GM12801 (cell line): ENCODE results near the gene FBXL22.

Experiments
- TF ChIP-seq, protein P1 (sequence below): IDR thresholded peaks from one replicate; pipeline ENCODE4 v1.5.1; 2011; ENCODE audit warnings: control low read depth; ENCODE audit not compliant: insufficient read length; ENCODE audit errors: extremely low read depth

FBXL22 gene

DNA sequence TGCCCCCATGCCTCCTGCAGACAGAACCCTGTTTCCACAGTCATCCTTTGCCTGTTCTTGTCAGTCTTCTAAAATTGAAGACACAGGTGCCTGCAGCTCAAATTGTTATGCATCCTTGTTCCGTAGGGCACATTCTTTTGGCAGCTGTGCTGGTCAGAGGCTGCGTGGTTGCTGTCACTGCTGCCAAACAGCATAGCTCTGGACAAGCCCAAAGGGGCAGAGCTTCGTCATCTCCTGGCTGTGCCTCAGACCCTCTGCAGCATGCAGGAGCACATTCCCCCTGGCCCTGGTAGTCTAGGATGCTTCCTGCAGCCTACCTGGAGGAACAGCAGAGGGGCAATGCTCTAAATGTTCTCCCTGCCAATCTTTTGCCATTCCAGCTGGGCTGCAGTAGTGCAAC, 2.1 kb upstream of the FBXL22 start:
- TF ChIP-seq, protein P1, sequence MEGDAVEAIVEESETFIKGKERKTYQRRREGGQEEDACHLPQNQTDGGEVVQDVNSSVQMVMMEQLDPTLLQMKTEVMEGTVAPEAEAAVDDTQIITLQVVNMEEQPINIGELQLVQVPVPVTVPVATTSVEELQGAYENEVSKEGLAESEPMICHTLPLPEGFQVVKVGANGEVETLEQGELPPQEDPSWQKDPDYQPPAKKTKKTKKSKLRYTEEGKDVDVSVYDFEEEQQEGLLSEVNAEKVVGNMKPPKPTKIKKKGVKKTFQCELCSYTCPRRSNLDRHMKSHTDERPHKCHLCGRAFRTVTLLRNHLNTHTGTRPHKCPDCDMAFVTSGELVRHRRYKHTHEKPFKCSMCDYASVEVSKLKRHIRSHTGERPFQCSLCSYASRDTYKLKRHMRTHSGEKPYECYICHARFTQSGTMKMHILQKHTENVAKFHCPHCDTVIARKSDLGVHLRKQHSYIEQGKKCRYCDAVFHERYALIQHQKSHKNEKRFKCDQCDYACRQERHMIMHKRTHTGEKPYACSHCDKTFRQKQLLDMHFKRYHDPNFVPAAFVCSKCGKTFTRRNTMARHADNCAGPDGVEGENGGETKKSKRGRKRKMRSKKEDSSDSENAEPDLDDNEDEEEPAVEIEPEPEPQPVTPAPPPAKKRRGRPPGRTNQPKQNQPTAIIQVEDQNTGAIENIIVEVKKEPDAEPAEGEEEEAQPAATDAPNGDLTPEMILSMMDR: no peak

DNA sequence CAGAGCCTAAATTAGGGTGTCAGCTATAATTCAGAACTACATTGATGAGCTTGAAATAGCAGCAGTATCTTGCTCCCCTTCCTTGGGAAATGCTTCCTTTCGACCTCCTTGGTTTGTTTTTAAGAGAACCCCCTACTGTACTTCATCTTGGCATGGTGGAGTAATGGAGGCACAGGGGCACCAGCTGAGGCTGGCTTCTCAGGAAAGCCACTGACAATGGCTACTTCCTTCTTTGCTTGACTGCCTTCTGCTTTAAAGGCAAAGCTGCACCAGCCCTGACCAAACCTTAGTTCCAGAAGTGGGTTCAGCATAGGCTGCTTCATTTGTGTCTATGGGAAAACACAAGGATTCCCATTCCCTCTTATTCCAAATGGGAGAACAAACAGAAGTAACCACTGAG, 1.5 kb upstream of the FBXL22 start:
- TF ChIP-seq, protein P1: no peak

DNA sequence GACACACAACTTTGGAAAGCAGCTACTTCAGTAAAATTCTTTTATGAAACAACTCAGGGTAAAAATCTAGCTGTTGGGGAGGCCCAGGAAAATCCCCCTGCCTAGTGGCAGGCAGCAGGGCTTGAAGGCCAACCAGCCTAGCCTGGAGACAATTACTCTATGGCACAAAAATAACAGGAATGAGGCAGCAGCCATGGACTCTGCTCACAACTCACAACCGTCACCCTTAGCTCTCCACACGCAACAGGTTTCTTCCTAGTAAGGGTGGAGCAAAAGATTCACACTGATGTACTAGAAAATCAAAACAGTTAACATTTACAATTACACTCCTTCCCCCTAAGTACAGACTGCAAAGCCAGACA, 530 bp upstream of the FBXL22 start:
- TF ChIP-seq, protein P1: no peak

DNA sequence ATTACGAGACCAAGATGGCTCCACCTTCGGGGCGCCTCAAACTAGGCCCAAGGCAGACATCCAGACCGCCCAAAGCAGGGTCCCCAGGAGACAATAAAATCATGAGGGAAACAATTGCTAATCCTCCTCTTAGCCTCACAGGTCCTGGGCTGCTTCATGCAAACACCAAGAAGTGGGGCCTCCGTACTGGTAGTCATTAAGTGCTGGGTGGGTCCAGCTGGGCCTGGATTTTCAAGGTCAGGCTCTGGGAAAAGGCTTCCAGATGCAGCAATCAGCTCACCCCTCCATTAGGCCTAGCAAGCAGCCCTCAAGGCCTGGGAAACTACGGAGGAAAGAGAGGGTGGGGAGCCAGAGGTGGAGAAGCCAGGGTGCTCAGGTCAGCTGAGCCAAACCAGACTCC, 634 bp downstream of the FBXL22 start:
- TF ChIP-seq, protein P1: no peak

DNA sequence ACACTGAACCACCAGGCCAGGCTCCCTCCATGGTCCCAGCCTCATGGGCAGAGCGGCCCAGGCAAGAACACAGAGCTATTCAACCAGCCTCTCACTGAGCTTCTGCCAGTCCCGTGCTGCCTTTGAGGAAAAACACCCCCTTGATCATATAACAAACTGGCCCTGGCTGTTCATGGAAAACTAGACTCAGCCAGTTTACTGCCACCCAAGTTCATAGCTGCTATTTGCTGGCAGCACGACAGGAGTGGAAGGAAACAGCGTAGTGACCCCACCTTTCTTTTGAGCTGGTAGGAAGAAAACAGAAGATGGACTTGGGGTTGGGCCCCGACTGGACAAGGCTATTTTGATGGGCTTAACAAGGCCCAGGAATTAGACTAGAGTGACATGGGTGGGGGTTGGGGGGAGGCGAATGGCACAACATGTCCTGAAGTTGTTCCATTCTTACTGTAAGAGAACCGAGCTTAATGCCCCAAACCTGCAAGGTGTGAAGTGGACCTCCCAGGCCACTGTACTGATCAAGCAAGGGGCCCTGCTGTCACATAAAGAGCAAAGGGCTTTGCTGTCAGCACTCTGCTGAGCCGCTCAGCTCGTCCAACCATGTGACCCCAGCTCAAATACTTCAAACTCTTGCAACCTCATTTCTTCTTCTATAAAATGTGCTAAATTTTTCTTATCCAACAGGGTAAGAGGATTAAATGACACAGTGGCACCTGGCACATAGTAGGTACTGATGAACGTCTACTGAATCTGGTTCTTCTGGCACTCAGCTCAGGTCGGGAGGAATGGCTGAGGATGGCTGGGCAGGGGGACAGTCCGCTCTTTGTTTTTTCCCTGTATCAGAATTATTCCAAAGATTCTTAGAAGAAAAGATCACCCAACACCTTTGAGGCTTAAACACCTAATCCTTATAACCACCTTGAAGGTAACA, 1.6 kb downstream of the FBXL22 start:
- TF ChIP-seq, protein P1: no peak

DNA sequence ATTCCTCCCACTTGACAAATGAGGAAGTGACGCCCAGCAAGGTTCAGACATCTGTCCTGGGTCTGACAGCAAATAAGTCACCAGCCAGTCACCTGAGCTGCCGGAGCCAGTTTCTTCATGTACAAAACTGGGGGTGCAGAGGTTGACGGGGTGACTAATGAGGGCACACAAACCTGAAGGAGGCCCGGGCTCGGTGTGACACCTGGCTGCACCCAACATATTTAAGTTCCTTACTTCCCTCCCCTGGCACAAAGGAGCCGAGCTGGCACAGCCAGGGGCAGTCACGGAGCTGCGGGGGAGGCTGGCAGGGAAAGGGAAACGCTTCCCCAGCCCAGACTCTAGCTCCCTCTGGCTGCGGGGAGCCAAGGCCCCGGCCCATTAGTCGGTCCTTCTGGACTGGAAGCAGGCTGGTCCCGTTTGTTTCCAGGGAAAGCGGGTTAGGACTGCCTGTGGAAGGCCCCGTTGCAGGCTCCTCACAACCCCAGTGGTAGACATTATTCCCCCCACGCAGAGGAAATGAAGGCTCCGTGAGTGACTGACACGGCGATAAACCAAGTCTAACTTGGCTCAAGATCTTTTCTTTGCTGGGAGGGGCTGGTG, 2.3 kb downstream of the FBXL22 start:
- TF ChIP-seq, protein P1: no peak

DNA sequence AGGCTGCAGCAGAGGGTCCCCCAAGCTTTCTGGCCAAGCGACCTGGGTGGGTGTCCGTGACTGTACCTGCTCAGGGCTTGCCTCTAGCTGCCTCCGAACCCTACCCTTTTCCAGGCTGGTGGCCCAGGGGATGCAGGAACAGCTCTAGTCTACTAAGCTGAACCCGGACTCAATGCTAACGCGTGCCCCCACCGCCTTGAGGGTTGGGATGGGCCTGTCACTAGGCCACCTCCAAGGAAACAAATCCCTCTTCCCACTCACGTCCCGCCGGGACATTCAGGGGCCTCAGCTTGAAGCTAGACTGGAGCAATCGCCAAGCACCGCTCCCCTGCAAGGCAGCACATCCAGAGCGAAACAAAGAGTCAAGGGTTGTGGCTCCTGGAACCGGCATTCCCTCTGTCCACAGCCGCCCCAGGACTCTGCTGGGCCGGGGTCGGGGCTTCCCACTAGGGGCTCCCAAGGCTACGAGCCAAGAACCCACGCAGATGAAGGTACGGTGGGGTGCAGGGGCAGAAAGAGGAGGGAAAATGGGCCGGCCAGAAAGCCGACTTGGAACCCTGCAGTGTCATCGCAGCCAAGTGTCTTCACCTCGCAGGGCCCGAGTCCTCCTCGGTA, 2.9 kb downstream of the FBXL22 start:
- TF ChIP-seq, protein P1: no peak
